Smooth muscle cell (in vitro differentiated cells): ENCODE measurements around the gene CD28. TPM values are rescaled to one million over a fixed set of nuclear protein-coding genes. Genes with fewer than 3 reads are reported as not detected.

Source experiments
- DNase-seq: peaks from one replicate; lab custom pipeline; 2025; ENCODE audit not compliant: unreplicated experiment; lab: John Stamatoyannopoulos, UW
- H2AFZ ChIP-seq: fragments of 200-600 bp; sonication (generic); 2 replicates; pipeline ENCODE4 v1.6.0; 2016; ENCODE audit warnings: antibody characterized with exemption, low read depth, mild to moderate bottlenecking
- H3F3A ChIP-seq: fragments of 200-600 bp; sonication (generic); 2 replicates; pipeline ENCODE4 v1.6.0; 2017; ENCODE audit warnings: antibody characterized with exemption, low read depth
- H3K27ac ChIP-seq: fragments of 200-600 bp; sonication (generic); 2 replicates; pipeline ENCODE4 v1.5.1; 2016; ENCODE audit warnings: low read depth, mild to moderate bottlenecking
- H3K27me3 ChIP-seq: fragments of 200-600 bp; sonication (generic); 2 replicates; pipeline ENCODE4 v1.6.1; 2016; ENCODE audit warnings: low read depth, mild to moderate bottlenecking
- H3K36me3 ChIP-seq: fragments of 200-600 bp; sonication (generic); 2 replicates; pipeline ENCODE4 v1.5.1; 2016; ENCODE audit warnings: low read depth
- H3K4me1 ChIP-seq: fragments of 200-600 bp; sonication (generic); 2 replicates; pipeline ENCODE4 v1.5.1; 2016; ENCODE audit warnings: low read depth
- H3K4me2 ChIP-seq: fragments of 200-600 bp; sonication (generic); 2 replicates; pipeline ENCODE4 v1.6.0; 2016; ENCODE audit warnings: mild to moderate bottlenecking
- H3K4me3 ChIP-seq: fragments of 200-600 bp; sonication (generic); 2 replicates; pipeline ENCODE4 v1.5.1; 2016; ENCODE audit warnings: mild to moderate bottlenecking
- H3K79me2 ChIP-seq: fragments of 200-600 bp; sonication (generic); 2 replicates; pipeline ENCODE4 v1.6.0; 2016; ENCODE audit warnings: low read depth, mild to moderate bottlenecking
- H3K9ac ChIP-seq: fragments of 200-600 bp; sonication (generic); 2 replicates; pipeline ENCODE4 v1.6.0; 2016; ENCODE audit warnings: low read depth
- H3K9me3 ChIP-seq: fragments of 200-600 bp; sonication (generic); replicated peaks from 2 replicates; pipeline ENCODE4 v1.5.1; 2016; ENCODE audit warnings: low read depth
- H4K20me1 ChIP-seq: fragments of 200-600 bp; sonication (generic); 2 replicates; pipeline ENCODE4 v1.6.0; 2016; ENCODE audit warnings: low read depth
- WGBS: methylation state at CpG from one replicate; pipeline ENCODE4 v1.1.7; 2016; ENCODE audit warnings: low lambda C conversion rate; 5-methylcytosine and 5-hydroxymethylcytosine counted together
- polyA plus RNA-seq: library from polyadenylated mRNA; unstranded; fragments of >200 nt; fragmentation: Nextera tagmentation; extraction: Ambion mirVana; gene quantifications from 2 replicates; pipeline ENCODE4 v1.2.1, GENCODE V29; 2016
- total RNA-seq: library from RNA; depleted of rRNA; stranded (reverse); fragments of >200 nt; gene quantifications from 2 replicates; pipeline ENCODE4 v1.2.3, GENCODE V29; 2014
- TF ChIP-seq, protein P1 (sequence below): fragments of 200-600 bp; sonication (generic); IDR thresholded peaks from 2 replicates; pipeline ENCODE4 v1.5.1; 2017; ENCODE audit warnings: borderline replicate concordance, mild to moderate bottlenecking, antibody characterized with exemption; ENCODE audit not compliant: insufficient read depth, poor library complexity, severe bottlenecking

The CD28 gene
- total and polyA plus RNA-seq, 2 experiments from 2014 or later = not detected

DNA sequence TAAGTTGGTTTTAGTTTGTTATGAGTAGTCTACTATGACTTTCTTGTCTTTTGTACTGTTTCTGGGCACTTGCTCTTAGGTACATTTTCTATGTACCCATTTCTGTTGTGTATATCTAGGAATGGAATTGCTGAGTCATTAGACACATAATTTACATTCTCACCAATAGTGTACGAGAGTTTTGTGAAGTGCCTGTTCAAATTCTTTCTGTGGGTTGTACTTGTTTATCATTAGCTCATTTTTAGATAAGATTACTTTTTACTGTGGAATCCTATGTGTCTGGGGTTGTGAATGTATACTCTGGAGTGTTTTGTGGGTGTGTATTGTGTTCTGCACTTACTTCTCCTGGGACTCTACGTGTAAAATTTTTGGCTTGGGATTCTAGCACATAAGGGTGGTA is 36.6 kb upstream of the CD28 start:
- H3K9me3 ChIP-seq = no peaks in the 10 kb centered on the region
- no peaks in the 10 kb centered on the region for H3F3A ChIP-seq
- H4K20me1 ChIP-seq = no peaks in the 10 kb centered on the region
- TF ChIP-seq, protein P1, sequence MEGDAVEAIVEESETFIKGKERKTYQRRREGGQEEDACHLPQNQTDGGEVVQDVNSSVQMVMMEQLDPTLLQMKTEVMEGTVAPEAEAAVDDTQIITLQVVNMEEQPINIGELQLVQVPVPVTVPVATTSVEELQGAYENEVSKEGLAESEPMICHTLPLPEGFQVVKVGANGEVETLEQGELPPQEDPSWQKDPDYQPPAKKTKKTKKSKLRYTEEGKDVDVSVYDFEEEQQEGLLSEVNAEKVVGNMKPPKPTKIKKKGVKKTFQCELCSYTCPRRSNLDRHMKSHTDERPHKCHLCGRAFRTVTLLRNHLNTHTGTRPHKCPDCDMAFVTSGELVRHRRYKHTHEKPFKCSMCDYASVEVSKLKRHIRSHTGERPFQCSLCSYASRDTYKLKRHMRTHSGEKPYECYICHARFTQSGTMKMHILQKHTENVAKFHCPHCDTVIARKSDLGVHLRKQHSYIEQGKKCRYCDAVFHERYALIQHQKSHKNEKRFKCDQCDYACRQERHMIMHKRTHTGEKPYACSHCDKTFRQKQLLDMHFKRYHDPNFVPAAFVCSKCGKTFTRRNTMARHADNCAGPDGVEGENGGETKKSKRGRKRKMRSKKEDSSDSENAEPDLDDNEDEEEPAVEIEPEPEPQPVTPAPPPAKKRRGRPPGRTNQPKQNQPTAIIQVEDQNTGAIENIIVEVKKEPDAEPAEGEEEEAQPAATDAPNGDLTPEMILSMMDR = no peak
- no peaks in the 10 kb centered on the region for H3K4me1 ChIP-seq
- no peak overlapping the region for H3K4me2 ChIP-seq
- no peak overlapping the region for H3K4me3 ChIP-seq
- no peaks in the 10 kb centered on the region for H3K79me2 ChIP-seq
- 28% methylated on average over 2 of the region's 2 CpGs for WGBS
- H3K27me3 ChIP-seq = no peaks in the 10 kb centered on the region
- no peak overlapping the region for H2AFZ ChIP-seq
- no peak overlapping the region for H3K9ac ChIP-seq
- H3K36me3 ChIP-seq = no peaks in the 10 kb centered on the region
- no peak for DNase-seq
- no peak overlapping the region for H3K27ac ChIP-seq

DNA sequence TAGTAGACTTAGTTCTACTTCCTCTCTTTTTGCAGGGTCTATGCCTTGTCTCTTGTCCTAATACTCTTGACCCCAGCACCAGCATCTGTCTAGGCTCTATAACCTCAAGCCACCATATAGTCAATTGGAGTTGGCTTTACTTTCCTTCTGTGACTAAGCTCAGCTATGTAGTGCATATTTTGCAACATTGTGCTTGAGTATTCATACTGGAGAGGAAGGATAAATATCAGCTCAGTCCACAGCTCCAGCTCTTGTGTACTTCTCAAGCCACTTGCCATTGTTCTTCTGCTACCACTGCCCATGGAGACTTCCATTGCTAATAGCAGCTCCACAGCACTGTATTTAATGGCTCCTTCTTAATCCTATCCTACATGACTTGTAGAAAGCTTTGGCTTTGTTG is 35.5 kb upstream of the CD28 start:
- no peak overlapping the region for H2AFZ ChIP-seq

DNA sequence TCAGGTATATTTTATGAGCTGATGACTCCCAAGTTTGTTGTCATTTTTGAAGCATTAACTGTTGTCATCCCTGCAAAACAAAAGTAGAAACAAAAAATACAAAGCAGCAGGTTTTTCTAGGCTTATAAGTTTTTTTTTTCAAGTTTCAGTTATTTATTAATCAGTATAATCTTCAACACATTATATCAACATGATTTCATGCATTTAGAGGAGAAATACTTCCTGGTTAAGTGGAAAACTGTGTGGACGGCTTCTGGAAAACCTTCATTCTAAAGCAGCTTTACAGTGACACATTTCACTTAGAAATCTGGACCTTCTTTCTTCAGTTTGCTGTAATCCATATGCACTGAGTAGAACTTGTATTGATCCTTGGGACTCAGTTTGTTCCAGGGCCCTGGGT is 34.6 kb upstream of the CD28 start:
- H3K4me3 ChIP-seq = no peak overlapping the region
- H3K36me3 ChIP-seq = no peaks in the 10 kb centered on the region
- H3K9ac ChIP-seq = no peak overlapping the region
- no peaks in the 10 kb centered on the region for H3K79me2 ChIP-seq
- TF ChIP-seq, protein P1 = no peak
- H3K4me2 ChIP-seq = no peak overlapping the region
- no peaks in the 10 kb centered on the region for H3K4me1 ChIP-seq
- no peak overlapping the region for H3K27ac ChIP-seq
- DNase-seq = no peak
- WGBS = 95% methylated on average over 1 of the region's 1 CpG
- no peaks in the 10 kb centered on the region for H4K20me1 ChIP-seq
- H2AFZ ChIP-seq = no peak overlapping the region
- no peaks in the 10 kb centered on the region for H3K27me3 ChIP-seq
- H3F3A ChIP-seq = no peaks in the 10 kb centered on the region
- no peaks in the 10 kb centered on the region for H3K9me3 ChIP-seq

More for the DNA sequence above, 35.5 kb upstream of the CD28 start:
- Histone ChIP-seq H3K9me3 (no peaks in the 10 kb centered on the region), H3K4me2 (no peak overlapping the region), H3F3A (no peaks in the 10 kb centered on the region), H3K4me1 (no peaks in the 10 kb centered on the region), H4K20me1 (no peaks in the 10 kb centered on the region), H3K36me3 (no peaks in the 10 kb centered on the region), H3K79me2 (no peaks in the 10 kb centered on the region), H3K27me3 (no peaks in the 10 kb centered on the region), H3K27ac (no peak overlapping the region), H3K4me3 (no peak overlapping the region), H3K9ac (no peak overlapping the region)
- DNase-seq = no peak
- TF ChIP-seq, protein P1 = no peak

DNA sequence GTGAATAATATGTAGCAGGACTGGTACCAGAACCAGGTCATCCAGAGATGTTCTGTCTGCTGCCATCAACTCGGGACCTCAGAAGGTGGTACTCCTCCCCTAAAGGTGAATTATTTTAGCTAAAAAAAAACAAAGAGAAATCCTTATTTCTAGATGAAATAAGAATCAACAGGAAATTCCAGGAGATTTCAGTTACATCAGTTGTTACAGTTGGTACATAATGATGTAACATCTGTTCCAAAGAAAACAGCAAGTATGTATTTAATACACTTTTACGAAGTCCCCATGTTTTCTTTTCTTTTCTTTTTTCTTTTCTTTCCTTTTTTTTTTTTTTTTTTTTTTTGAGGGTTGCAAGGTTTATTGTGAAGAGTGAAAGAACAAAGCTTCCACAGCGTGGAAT is 33.6 kb upstream of the CD28 start:
- H3K9me3 ChIP-seq = no peaks in the 10 kb centered on the region
- H3K79me2 ChIP-seq = no peaks in the 10 kb centered on the region
- no peaks in the 10 kb centered on the region for H3K4me1 ChIP-seq
- 95% methylated on average over 3 of the region's 3 CpGs for WGBS
- H3K9ac ChIP-seq = no peak overlapping the region
- no peak for DNase-seq
- H4K20me1 ChIP-seq = no peaks in the 10 kb centered on the region
- H3K27me3 ChIP-seq = no peaks in the 10 kb centered on the region
- H3K36me3 ChIP-seq = no peaks in the 10 kb centered on the region
- no peak overlapping the region for H3K4me3 ChIP-seq
- H3K4me2 ChIP-seq = no peak overlapping the region
- TF ChIP-seq, protein P1 = no peak
- H3K27ac ChIP-seq = no peak overlapping the region
- no peaks in the 10 kb centered on the region for H3F3A ChIP-seq
- H2AFZ ChIP-seq = no peak overlapping the region
